ENCODE data around the gene TYK2.
"Not testable (repeated sequence)": the region's sequence is repeated elsewhere in the genome, so short reads cannot be mapped to it uniquely, and the experiment has no call there.

TYK2 gene

GRCh38 chr19:10372690-10373089 lies 7.7 kb downstream of the TYK2 start:
- Mint-ChIP-seq H3K27me3 (ENCODE audit: low read depth) (no peaks in the 10 kb centered on the region), H3K4me3 (no peak overlapping the region), H3K36me3 (ENCODE audit: low read depth) (peaks cover 23% of the 10 kb centered on the region), H3K4me1 (ENCODE audit: low read depth) (peaks cover 3% of the 10 kb centered on the region), H3K27ac (no peak overlapping the region), H3K9me3 (no peaks in the 10 kb centered on the region)

GRCh38 chr19:10368101-10368803 lies 12.1 kb downstream of the TYK2 start:
- H3K9me3 Mint-ChIP-seq, result no peaks in the 10 kb centered on the region
- no peaks in the 10 kb centered on the region for H3K27me3 Mint-ChIP-seq (ENCODE audit: low read depth)
- H3K27ac Mint-ChIP-seq, result no peak overlapping the region
- H3K4me1 Mint-ChIP-seq (ENCODE audit: low read depth), result no peaks in the 10 kb centered on the region
- peaks cover 20% of the 10 kb centered on the region for H3K36me3 Mint-ChIP-seq (ENCODE audit: low read depth)
- H3K4me3 Mint-ChIP-seq, result no peak overlapping the region

GRCh38 chr19:10366950-10367512 lies 13.3 kb downstream of the TYK2 start:
- H3K27me3 Mint-ChIP-seq (ENCODE audit: low read depth); H3K4me3 Mint-ChIP-seq; H3K9me3 Mint-ChIP-seq; H3K4me1 Mint-ChIP-seq (ENCODE audit: low read depth); H3K27ac Mint-ChIP-seq: not testable (repeated sequence)
- peaks cover 19% of the 10 kb centered on the region for H3K36me3 Mint-ChIP-seq (ENCODE audit: low read depth)

- Mint-ChIP-seq H3K4me1 (ENCODE audit: low read depth) (no peaks in the 10 kb centered on the region), H3K4me3 (no peak overlapping the region), H3K27ac (no peak overlapping the region), H3K36me3 (ENCODE audit: low read depth) (peaks cover 24% of the 10 kb centered on the region), H3K27me3 (ENCODE audit: low read depth) (no peaks in the 10 kb centered on the region), H3K9me3 (no peaks in the 10 kb centered on the region)
These were observed 14.9 kb downstream of the TYK2 start for GRCh38 chr19:10365518-10365917.

GRCh38 chr19:10364644-10365043 lies 15.7 kb downstream of the TYK2 start:
- H3K4me3 Mint-ChIP-seq, result no peak overlapping the region
- H3K36me3 Mint-ChIP-seq (ENCODE audit: low read depth), result peaks cover 24% of the 10 kb centered on the region
- no peaks in the 10 kb centered on the region for H3K4me1 Mint-ChIP-seq (ENCODE audit: low read depth)
- H3K9me3 Mint-ChIP-seq, result no peaks in the 10 kb centered on the region
- H3K27ac Mint-ChIP-seq, result no peak overlapping the region
- H3K27me3 Mint-ChIP-seq (ENCODE audit: low read depth), result no peaks in the 10 kb centered on the region

GRCh38 chr19:10363789-10364281 lies 16.5 kb downstream of the TYK2 start:
- Mint-ChIP-seq H3K27ac (no peak overlapping the region), H3K4me1 (ENCODE audit: low read depth) (no peaks in the 10 kb centered on the region), H3K27me3 (ENCODE audit: low read depth) (no peaks in the 10 kb centered on the region), H3K9me3 (no peaks in the 10 kb centered on the region), H3K4me3 (no peak overlapping the region), H3K36me3 (ENCODE audit: low read depth) (peaks cover 21% of the 10 kb centered on the region)

GRCh38 chr19:10362259-10362658 lies 18.1 kb downstream of the TYK2 start:
- H3K27ac Mint-ChIP-seq, result no peak overlapping the region
- H3K27me3 Mint-ChIP-seq (ENCODE audit: low read depth), result no peaks in the 10 kb centered on the region
- H3K4me1 Mint-ChIP-seq (ENCODE audit: low read depth), result no peaks in the 10 kb centered on the region
- no peaks in the 10 kb centered on the region for H3K9me3 Mint-ChIP-seq
- no peak overlapping the region for H3K4me3 Mint-ChIP-seq
- peaks cover 21% of the 10 kb centered on the region for H3K36me3 Mint-ChIP-seq (ENCODE audit: low read depth)

- Mint-ChIP-seq H3K36me3 (ENCODE audit: low read depth) (peaks cover 21% of the 10 kb centered on the region), H3K4me1 (ENCODE audit: low read depth) (no peaks in the 10 kb centered on the region), H3K27ac (no peak overlapping the region), H3K4me3 (no peak overlapping the region), H3K27me3 (ENCODE audit: low read depth) (no peaks in the 10 kb centered on the region), H3K9me3 (no peaks in the 10 kb centered on the region)
These were observed 18.8 kb downstream of the TYK2 start for GRCh38 chr19:10361569-10362011.

GRCh38 chr19:10356431-10356830 lies 23.9 kb downstream of the TYK2 start:
- Mint-ChIP-seq H3K9me3 (no peaks in the 10 kb centered on the region), H3K27me3 (ENCODE audit: low read depth) (no peaks in the 10 kb centered on the region), H3K4me1 (ENCODE audit: low read depth) (no peaks in the 10 kb centered on the region), H3K27ac (no peak overlapping the region), H3K36me3 (ENCODE audit: low read depth) (peaks cover 33% of the 10 kb centered on the region), H3K4me3 (no peak overlapping the region)

GRCh38 chr19:10353793-10354391 lies 26.5 kb downstream of the TYK2 start:
- Mint-ChIP-seq H3K4me3 (no peak overlapping the region), H3K27ac (no peak overlapping the region), H3K9me3 (no peaks in the 10 kb centered on the region), H3K36me3 (ENCODE audit: low read depth) (peaks cover 33% of the 10 kb centered on the region), H3K4me1 (ENCODE audit: low read depth) (no peaks in the 10 kb centered on the region), H3K27me3 (ENCODE audit: low read depth) (no peaks in the 10 kb centered on the region)

- Mint-ChIP-seq H3K4me1 (ENCODE audit: low read depth) (no peaks in the 10 kb centered on the region), H3K36me3 (ENCODE audit: low read depth) (peaks cover 33% of the 10 kb centered on the region), H3K27ac (no peak overlapping the region), H3K27me3 (ENCODE audit: low read depth) (no peaks in the 10 kb centered on the region), H3K4me3 (no peak overlapping the region), H3K9me3 (no peaks in the 10 kb centered on the region)
These were observed 27.4 kb downstream of the TYK2 start for GRCh38 chr19:10352764-10353671.

GRCh38 chr19:10346509-10346908 lies 33.9 kb downstream of the TYK2 start:
- no peaks in the 10 kb centered on the region for H3K27me3 Mint-ChIP-seq (ENCODE audit: low read depth)
- no peaks in the 10 kb centered on the region for H3K9me3 Mint-ChIP-seq
- peaks cover 10% of the 10 kb centered on the region for H3K36me3 Mint-ChIP-seq (ENCODE audit: low read depth)
- no peaks in the 10 kb centered on the region for H3K4me1 Mint-ChIP-seq (ENCODE audit: low read depth)
- no peak overlapping the region for H3K27ac Mint-ChIP-seq
- H3K4me3 Mint-ChIP-seq, result no peak overlapping the region

GRCh38 chr19:10344780-10345179 lies 35.6 kb downstream of the TYK2 start:
- H3K27ac Mint-ChIP-seq, result no peak overlapping the region
- H3K36me3 Mint-ChIP-seq (ENCODE audit: low read depth), result no peaks in the 10 kb centered on the region
- no peaks in the 10 kb centered on the region for H3K27me3 Mint-ChIP-seq (ENCODE audit: low read depth)
- H3K4me1 Mint-ChIP-seq (ENCODE audit: low read depth), result peaks cover 6% of the 10 kb centered on the region
- no peaks in the 10 kb centered on the region for H3K9me3 Mint-ChIP-seq
- H3K4me3 Mint-ChIP-seq, result no peak overlapping the region

- no peaks in the 10 kb centered on the region for H3K9me3 Mint-ChIP-seq
- no peaks in the 10 kb centered on the region for H3K27me3 Mint-ChIP-seq (ENCODE audit: low read depth)
- peaks cover 17% of the 10 kb centered on the region for H3K4me1 Mint-ChIP-seq (ENCODE audit: low read depth)
- no peak overlapping the region for H3K4me3 Mint-ChIP-seq
- H3K36me3 Mint-ChIP-seq (ENCODE audit: low read depth), result no peaks in the 10 kb centered on the region
- H3K27ac Mint-ChIP-seq, result no peak overlapping the region
These were observed 36.9 kb downstream of the TYK2 start for GRCh38 chr19:10343495-10343894.
